Activated gamma-delta T cell treated with anti-CD3 and anti-CD28 coated beads, Interleukin-2, amount 50 U/mL, for 16 hours (primary cell): ENCODE data around the gene C19orf25.

Experiments
- DNase-seq: peaks from one replicate; pipeline ENCODE4 v3.0.0-alpha.2; 2020; ENCODE audit warnings: low read depth

C19orf25 gene

GRCh38 chr19:1466461-1467214, 12.4 kb downstream of the C19orf25 start:
- no peak for DNase-seq

GRCh38 chr19:1466018-1466460, 13.0 kb downstream of the C19orf25 start:
- no peak for DNase-seq

GRCh38 chr19:1465191-1466016, 13.6 kb downstream of the C19orf25 start:
- no peak for DNase-seq

- no peak for DNase-seq
Measured at GRCh38 chr19:1461862-1462261, 17.2 kb downstream of the C19orf25 start.

- DNase-seq = no peak
Measured at GRCh38 chr19:1460033-1460995, 18.7 kb downstream of the C19orf25 start.

GRCh38 chr19:1459479-1459878, 19.5 kb downstream of the C19orf25 start:
- no peak for DNase-seq

- no peak for DNase-seq
Measured at GRCh38 chr19:1457892-1458291, 21.1 kb downstream of the C19orf25 start.

GRCh38 chr19:1457031-1457739, 21.8 kb downstream of the C19orf25 start:
- DNase-seq = no peak

- DNase-seq = no peak
Measured at GRCh38 chr19:1456121-1456900, 22.7 kb downstream of the C19orf25 start.

- DNase-seq = no peak
Measured at GRCh38 chr19:1455336-1456120, 23.5 kb downstream of the C19orf25 start.

- DNase-seq = no peak
Measured at GRCh38 chr19:1455002-1455335, 24.0 kb downstream of the C19orf25 start.

- no peak for DNase-seq
Measured at GRCh38 chr19:1453525-1454364, 25.3 kb downstream of the C19orf25 start.

- DNase-seq = no peak
Measured at GRCh38 chr19:1452802-1453524, 26.1 kb downstream of the C19orf25 start.

GRCh38 chr19:1451916-1452801, 26.9 kb downstream of the C19orf25 start:
- no peak for DNase-seq

GRCh38 chr19:1450735-1451731, 28.0 kb downstream of the C19orf25 start:
- no peak for DNase-seq
